Muscle of leg (tissue), 11 donors: ENCODE results near the gene BRPF1. TPM values are rescaled to one million over a fixed set of nuclear protein-coding genes. Genes with fewer than 3 reads are reported as not detected.

Experiments used
- DNase-seq: peaks from one replicate; pipeline ENCODE4 v3.0.0; 2013
- H3K27ac ChIP-seq: one replicate; pipeline ENCODE4 v1.5.1; 2013; ENCODE audit warnings: mild to moderate bottlenecking, low read length, control low read depth
- H3K27me3 ChIP-seq: one replicate; pipeline ENCODE4 v1.6.1; 2013; ENCODE audit warnings: low read length; ENCODE audit not compliant: control insufficient read depth, insufficient read depth
- H3K36me3 ChIP-seq: one replicate; pipeline ENCODE4 v1.6.1; 2013; ENCODE audit warnings: low read length; ENCODE audit not compliant: control insufficient read depth, insufficient read depth
- H3K4me1 ChIP-seq: one replicate; pipeline ENCODE4 v1.6.1; 2013; ENCODE audit warnings: low read length; ENCODE audit not compliant: control insufficient read depth, insufficient read depth
- H3K4me3 ChIP-seq: one replicate; pipeline ENCODE4 v1.5.1; 2013; ENCODE audit warnings: low read length, control low read depth
- H3K9me3 ChIP-seq: replicated peaks from 2 replicates; pipeline ENCODE4 v1.6.1; 2013; ENCODE audit warnings: low read depth, low read length; ENCODE audit not compliant: control insufficient read depth
- WGBS: methylation state at CpG from one replicate; pipeline ENCODE4 v1.1.5; 2013; ENCODE audit warnings: missing lambda C conversion rate; ENCODE audit not compliant: insufficient coverage; 5-methylcytosine and 5-hydroxymethylcytosine counted together
- polyA plus RNA-seq, 8 donors: library from polyadenylated mRNA; unstranded; fragments of 120-200 nt; gene quantifications; one replicate each; pipeline versions ENCODE4 v1.2.1 to v1.2.3, GENCODE V29; 2013; ENCODE audit warnings: inconsistent platforms in 1 of 8, low replicate concordance in 1 of 8; ENCODE audit not compliant: insufficient read length in 8 of 8, insufficient read depth in 1 of 8
- total RNA-seq: library from RNA; stranded (reverse); fragments of 120-200 nt; gene quantifications from one replicate; pipeline ENCODE4 v1.2.4, GENCODE V29; 2013

Gene BRPF1
- total and polyA plus RNA-seq, 9 donors: 11.6 to 17.1 (median 13.9) TPM

GRCh38 chr3:9732080-9732739, 675 bp downstream of the BRPF1 start:
- H3K4me1 ChIP-seq: peaks cover 19% of the 10 kb centered on the region
- H3K27me3 ChIP-seq: no peaks in the 10 kb centered on the region
- H3K4me3 ChIP-seq: peak overlapping the region; percentile 77
- H3K36me3 ChIP-seq: peaks cover 29% of the 10 kb centered on the region
- DNase-seq: no peak
- H3K9me3 ChIP-seq: no peaks in the 10 kb centered on the region
- H3K27ac ChIP-seq: peak overlapping the region; percentile 94
- WGBS: 1% methylated on average over 38 of the region's 41 CpGs

DNA sequence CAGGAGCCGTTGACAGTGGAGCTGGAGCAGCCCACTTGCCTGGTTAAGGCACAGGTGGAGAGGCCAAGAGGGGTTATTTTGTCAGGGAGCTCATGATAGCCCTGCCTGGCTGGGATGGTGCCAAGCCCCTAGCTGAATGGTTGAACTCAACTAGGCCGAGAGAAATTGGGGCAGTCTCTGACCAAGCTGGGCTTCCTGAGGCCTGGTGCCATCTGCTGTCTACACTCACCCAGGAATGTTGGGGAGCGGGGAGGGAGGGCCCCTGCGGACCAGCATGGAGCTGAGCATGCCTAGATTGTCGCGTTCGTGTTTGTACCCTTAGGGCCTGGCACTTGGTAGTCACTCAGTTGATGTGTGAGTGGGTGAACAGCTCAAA, 1.2 kb downstream of the BRPF1 start:
- peaks cover 19% of the 10 kb centered on the region for H3K4me1 ChIP-seq
- no peak for DNase-seq
- peak overlapping the region; percentile 77 for H3K4me3 ChIP-seq
- H3K27ac ChIP-seq: no peak overlapping the region
- no peaks in the 10 kb centered on the region for H3K27me3 ChIP-seq
- WGBS: 34% methylated on average over 3 of the region's 7 CpGs
- H3K36me3 ChIP-seq: peaks cover 34% of the 10 kb centered on the region
- H3K9me3 ChIP-seq: no peaks in the 10 kb centered on the region

- no peaks in the 10 kb centered on the region for H3K27me3 ChIP-seq
- 100% methylated on average over 1 of the region's 2 CpGs for WGBS
- H3K4me3 ChIP-seq: no peak overlapping the region
- no peak overlapping the region for H3K27ac ChIP-seq
- H3K4me1 ChIP-seq: peaks cover 14% of the 10 kb centered on the region
- no peaks in the 10 kb centered on the region for H3K9me3 ChIP-seq
- H3K36me3 ChIP-seq: peaks cover 73% of the 10 kb centered on the region
- DNase-seq: no peak
These were observed 5.3 kb downstream of the BRPF1 start for GRCh38 chr3:9736831-9737230.

- DNase-seq: no peak
- no peak overlapping the region for H3K27ac ChIP-seq
- WGBS: 91% methylated on average over 15 of the region's 15 CpGs
- H3K36me3 ChIP-seq: peaks cover 89% of the 10 kb centered on the region
- no peaks in the 10 kb centered on the region for H3K9me3 ChIP-seq
- H3K27me3 ChIP-seq: no peaks in the 10 kb centered on the region
- no peak overlapping the region for H3K4me3 ChIP-seq
- H3K4me1 ChIP-seq: no peaks in the 10 kb centered on the region
These were observed 7.6 kb downstream of the BRPF1 start for GRCh38 chr3:9739181-9739580.

DNA sequence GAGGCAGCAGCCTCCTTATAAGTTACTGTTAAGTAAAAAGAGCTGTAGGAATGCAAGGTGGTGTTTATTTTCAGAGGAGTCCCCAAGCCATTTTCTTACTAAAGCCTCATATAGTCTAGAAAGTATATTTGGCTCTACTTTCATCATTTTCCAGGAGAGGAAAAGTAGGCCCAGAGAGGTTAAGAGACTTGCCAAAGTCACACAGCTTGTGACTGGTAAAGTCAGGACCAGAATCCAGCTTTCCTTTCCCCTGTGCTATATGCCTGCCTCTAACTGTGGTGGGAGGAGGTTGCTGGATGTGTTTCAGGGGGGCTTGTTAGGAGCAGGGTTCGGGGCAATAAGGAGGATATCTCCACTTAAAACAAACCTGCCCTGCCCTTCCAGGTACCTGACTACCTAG, 11.0 kb downstream of the BRPF1 start:
- Histone ChIP-seq H3K27me3 (no peaks in the 10 kb centered on the region), H3K27ac (no peak overlapping the region), H3K4me1 (no peaks in the 10 kb centered on the region), H3K36me3 (peaks cover 97% of the 10 kb centered on the region), H3K4me3 (no peak overlapping the region), H3K9me3 (no peaks in the 10 kb centered on the region)
- no peak for DNase-seq
- no CpG with 5 or more reads among the region's 1 CpG for WGBS

DNA sequence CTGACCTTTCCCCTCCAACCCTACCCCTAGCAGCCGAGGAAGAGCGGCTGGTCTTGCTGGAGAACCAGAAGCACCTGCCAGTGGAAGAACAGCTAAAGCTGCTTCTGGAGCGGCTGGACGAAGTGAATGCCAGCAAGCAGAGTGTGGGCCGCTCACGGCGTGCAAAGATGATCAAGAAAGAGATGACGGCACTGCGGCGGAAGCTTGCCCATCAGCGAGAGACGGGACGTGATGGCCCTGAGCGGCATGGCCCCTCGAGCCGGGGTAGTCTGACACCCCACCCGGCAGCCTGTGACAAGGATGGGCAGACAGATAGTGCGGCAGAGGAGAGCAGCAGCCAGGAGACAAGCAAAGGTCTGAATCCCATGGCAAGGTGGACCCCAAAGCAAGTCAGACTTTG, 12.0 kb downstream of the BRPF1 start:
- DNase-seq: no peak
- H3K27me3 ChIP-seq: no peaks in the 10 kb centered on the region
- H3K36me3 ChIP-seq: peaks cover 99% of the 10 kb centered on the region
- 95% methylated on average over 18 of the region's 18 CpGs for WGBS
- no peaks in the 10 kb centered on the region for H3K9me3 ChIP-seq
- H3K4me1 ChIP-seq: no peaks in the 10 kb centered on the region
- H3K27ac ChIP-seq: no peak overlapping the region
- H3K4me3 ChIP-seq: no peak overlapping the region

- no peak for DNase-seq
- Histone ChIP-seq H3K9me3 (no peaks in the 10 kb centered on the region), H3K36me3 (peaks cover 94% of the 10 kb centered on the region), H3K27me3 (no peaks in the 10 kb centered on the region), H3K4me3 (no peak overlapping the region), H3K27ac (no peak overlapping the region), H3K4me1 (peaks cover 3% of the 10 kb centered on the region)
- WGBS: 95% methylated on average over 4 of the region's 13 CpGs
These were observed 12.6 kb downstream of the BRPF1 start for GRCh38 chr3:9744162-9744561.

GRCh38 chr3:9745521-9745920, 14.0 kb downstream of the BRPF1 start:
- H3K9me3 ChIP-seq: no peaks in the 10 kb centered on the region
- peaks cover 10% of the 10 kb centered on the region for H3K4me1 ChIP-seq
- H3K36me3 ChIP-seq: peaks cover 80% of the 10 kb centered on the region
- no peak for DNase-seq
- no peak overlapping the region for H3K27ac ChIP-seq
- 100% methylated on average over 1 of the region's 12 CpGs for WGBS
- no peak overlapping the region for H3K4me3 ChIP-seq
- H3K27me3 ChIP-seq: no peaks in the 10 kb centered on the region

DNA sequence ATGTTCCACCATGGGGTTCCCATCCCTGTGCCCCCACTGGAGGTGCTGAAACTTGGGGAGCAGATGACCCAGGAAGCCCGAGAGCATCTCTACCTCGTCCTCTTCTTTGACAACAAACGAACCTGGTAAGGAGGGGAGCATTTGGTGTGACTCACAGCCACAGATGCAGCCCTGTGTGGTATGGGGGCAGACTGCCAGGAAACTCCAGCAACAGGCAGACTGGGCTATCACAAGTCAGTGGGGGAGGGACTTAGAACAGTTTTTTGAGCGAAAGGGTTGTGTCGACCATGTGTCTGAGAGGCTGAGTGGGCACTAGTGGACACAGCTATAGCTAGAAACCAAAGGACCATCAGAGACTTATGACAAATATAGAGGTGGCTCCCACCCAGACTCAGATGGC, 14.8 kb downstream of the BRPF1 start:
- H3K4me1 ChIP-seq: peaks cover 17% of the 10 kb centered on the region
- peaks cover 74% of the 10 kb centered on the region for H3K36me3 ChIP-seq
- no peak overlapping the region for H3K4me3 ChIP-seq
- no peak for DNase-seq
- H3K27me3 ChIP-seq: no peaks in the 10 kb centered on the region
- no peaks in the 10 kb centered on the region for H3K9me3 ChIP-seq
- WGBS: 86% methylated on average over 1 of the region's 5 CpGs
- H3K27ac ChIP-seq: no peak overlapping the region

DNA sequence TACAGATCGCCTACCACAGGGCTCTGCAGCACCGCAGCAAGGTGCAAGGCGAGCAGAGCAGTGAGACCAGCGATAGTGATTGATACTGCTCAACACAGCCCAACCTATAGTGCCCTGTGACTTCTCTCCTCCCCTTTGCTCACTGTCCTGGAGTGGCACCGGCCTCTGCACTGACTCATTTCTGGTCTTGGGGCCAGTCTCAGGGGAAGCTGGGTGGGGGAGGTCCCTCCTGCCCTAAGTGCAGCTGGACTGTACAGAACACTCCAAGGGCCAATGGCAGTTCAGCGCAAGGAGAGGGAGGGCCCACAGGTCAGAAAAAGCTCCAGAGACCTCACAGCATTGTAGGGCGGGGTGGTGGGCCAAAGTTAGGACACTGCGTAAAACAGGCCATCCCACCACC, 15.7 kb downstream of the BRPF1 start:
- DNase-seq: no peak
- H3K36me3 ChIP-seq: peaks cover 74% of the 10 kb centered on the region
- no peaks in the 10 kb centered on the region for H3K9me3 ChIP-seq
- 90% methylated on average over 4 of the region's 8 CpGs for WGBS
- H3K4me3 ChIP-seq: no peak overlapping the region
- no peak overlapping the region for H3K27ac ChIP-seq
- no peaks in the 10 kb centered on the region for H3K27me3 ChIP-seq
- H3K4me1 ChIP-seq: peaks cover 21% of the 10 kb centered on the region

DNA sequence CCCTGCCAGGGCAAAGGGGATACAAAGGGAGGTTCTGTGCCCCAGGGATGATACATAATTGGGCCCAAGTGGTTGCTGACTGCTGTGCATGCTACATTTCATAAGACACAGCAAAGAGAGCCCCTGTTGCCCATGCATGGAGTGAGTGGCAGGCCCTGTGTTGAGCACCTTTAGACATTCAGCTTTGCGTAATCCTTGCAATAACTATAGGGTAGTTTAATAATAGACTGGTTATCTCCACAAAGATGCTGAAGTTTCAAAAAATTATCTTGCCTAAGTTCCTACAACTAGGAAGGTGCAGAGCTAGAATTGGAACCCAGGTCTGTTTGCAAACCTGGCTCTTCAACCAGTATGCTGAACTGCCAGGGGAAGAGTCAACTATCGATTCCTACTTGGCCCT, 16.5 kb downstream of the BRPF1 start:
- Histone ChIP-seq H3K27ac (no peak overlapping the region), H3K9me3 (no peaks in the 10 kb centered on the region), H3K4me3 (no peak overlapping the region), H3K36me3 (peaks cover 73% of the 10 kb centered on the region), H3K4me1 (peaks cover 21% of the 10 kb centered on the region), H3K27me3 (no peaks in the 10 kb centered on the region)
- no peak for DNase-seq
- 89% methylated on average over 1 of the region's 2 CpGs for WGBS
